Retinal pigment epithelial cell (primary cell): Measurements from ENCODE around the gene TMEM121.
"Not testable (repeated sequence)": the region's sequence is repeated elsewhere in the genome, so short reads cannot be mapped to it uniquely, and the experiment has no call there.

ENCODE experiments used
- DNase-seq: peaks from one replicate; pipeline ENCODE4 v3.0.0-alpha.2; 2010; ENCODE audit warnings: low read depth
- H3K4me3 ChIP-seq: 2 replicates; pipeline ENCODE4 v1.5.1; 2011; ENCODE audit warnings: mild to moderate bottlenecking, low read length, control low read depth, moderate library complexity
- TF ChIP-seq, protein P1 (sequence below): conservative IDR thresholded peaks from 2 replicates; pipeline ENCODE4 v1.5.1; 2011; ENCODE audit warnings: low read depth, low read length, control low read depth, inconsistent platforms

Gene TMEM121

DNA sequence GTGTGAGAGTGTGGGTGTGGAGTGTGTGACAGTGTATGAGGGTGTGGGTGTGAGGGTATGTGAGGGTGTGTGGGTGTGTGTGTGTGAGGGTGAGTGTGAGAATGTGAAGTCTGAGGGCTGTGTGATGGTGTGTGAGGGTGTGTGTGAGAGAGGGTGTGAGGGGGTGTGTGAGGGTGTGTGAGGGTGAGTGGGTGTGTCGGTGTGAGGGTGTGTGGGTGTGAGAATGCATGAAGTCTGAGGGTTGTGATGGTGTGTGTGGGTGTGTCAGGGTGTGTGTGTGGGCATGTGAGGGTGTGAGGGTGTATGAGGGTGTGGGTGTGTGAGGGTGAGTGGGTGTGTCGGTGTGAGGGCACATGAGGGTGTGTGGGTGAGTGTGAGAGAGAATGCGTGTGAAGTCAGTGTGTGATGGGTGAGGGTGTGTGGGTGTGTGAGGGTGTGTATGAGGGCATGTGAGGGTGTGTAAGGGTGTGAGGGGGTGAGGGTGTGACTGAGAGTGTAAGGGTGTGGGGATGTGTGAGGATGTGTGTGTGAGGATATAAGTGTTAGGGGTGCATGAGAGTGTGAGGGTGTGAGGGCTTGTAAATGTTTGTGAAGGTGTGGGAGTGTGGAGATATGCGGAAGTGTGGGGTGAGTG lies 36.4 kb downstream of the TMEM121 start:
- TF ChIP-seq, protein P1, sequence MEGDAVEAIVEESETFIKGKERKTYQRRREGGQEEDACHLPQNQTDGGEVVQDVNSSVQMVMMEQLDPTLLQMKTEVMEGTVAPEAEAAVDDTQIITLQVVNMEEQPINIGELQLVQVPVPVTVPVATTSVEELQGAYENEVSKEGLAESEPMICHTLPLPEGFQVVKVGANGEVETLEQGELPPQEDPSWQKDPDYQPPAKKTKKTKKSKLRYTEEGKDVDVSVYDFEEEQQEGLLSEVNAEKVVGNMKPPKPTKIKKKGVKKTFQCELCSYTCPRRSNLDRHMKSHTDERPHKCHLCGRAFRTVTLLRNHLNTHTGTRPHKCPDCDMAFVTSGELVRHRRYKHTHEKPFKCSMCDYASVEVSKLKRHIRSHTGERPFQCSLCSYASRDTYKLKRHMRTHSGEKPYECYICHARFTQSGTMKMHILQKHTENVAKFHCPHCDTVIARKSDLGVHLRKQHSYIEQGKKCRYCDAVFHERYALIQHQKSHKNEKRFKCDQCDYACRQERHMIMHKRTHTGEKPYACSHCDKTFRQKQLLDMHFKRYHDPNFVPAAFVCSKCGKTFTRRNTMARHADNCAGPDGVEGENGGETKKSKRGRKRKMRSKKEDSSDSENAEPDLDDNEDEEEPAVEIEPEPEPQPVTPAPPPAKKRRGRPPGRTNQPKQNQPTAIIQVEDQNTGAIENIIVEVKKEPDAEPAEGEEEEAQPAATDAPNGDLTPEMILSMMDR, result no peak
- H3K4me3 ChIP-seq, result no peak overlapping the region

DNA sequence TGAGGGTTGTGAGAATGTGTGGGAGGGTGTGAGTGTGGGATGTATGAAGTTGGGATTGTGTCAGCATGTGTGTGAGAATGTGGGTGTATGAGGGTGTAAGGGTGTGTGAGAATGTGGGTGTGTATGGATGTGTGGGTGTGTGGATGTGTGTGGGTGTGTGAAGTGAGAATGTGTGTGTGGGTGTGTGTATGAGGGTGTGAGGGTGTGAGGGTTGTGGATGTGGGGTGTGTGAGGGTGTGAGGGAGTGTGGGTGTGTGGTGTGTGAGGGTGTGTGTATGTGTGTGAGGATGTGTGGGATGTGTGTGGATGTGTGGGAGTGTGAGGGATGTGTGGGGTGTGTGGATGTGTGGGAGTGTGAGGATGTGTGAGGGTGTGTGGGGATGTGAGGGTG lies 37.0 kb downstream of the TMEM121 start:
- no peak for DNase-seq
- H3K4me3 ChIP-seq, result no peak overlapping the region
- TF ChIP-seq, protein P1, result no peak

More for the DNA sequence above, 36.4 kb downstream of the TMEM121 start:
- DNase-seq, result no peak

DNA sequence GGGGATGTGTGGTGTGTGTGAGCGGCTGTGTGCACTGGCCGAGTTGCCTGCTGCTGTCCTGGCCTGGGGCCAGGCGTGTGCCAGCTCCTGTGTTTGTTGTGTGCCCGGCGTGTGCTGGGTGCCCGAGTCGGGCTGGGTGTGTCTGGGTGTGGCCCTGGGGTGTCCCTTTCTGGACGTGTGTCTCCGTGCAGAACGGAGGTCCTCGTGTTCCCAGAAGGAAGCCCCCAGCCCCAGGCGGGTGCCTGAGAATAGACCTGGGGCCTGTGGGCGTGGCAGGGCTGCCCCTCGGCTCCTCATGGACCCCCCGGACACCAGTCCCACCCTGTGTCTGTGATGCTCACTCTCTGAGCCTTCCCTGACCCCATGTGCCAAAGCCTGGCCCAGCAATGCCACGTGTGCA lies 38.2 kb downstream of the TMEM121 start:
- not testable (repeated sequence) for H3K4me3 ChIP-seq, DNase-seq

DNA sequence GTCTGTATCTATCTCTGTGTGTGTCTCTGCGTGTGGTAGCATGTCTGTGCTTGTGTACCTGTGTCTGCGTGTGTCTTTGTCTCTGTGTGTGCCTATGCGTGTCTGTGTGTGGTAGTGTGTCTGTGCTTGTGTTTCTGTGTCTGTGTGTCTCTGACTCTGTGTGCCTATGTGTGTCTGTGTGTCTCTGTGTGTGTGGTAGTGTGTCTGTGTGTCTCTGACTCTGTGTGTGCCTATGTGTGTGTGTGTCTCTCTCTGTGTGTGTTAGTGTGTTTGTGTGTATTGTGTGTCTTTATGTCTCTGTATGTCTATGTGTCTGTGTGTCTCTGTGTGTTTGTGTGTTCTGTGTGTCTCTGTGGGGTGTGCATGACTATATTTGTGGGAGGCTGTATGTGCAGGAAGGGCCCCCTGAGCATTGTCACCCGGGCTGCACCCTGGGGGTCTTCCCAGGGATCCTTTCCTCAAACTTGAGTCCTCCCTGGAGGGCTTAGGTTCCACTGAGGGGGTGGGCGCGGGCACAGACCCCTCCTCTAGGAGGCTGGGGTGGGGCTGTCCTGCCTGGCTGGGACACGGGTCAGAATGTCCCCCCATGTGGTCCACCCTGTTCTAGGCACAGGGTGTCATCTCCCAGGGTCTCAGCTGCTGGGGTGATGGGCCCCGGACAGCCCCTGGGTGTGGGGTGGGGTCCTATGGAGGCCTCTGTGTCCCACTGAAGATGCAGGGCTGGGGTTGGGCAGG lies 39.0 kb downstream of the TMEM121 start:
- not testable (repeated sequence) for DNase-seq, H3K4me3 ChIP-seq

DNA sequence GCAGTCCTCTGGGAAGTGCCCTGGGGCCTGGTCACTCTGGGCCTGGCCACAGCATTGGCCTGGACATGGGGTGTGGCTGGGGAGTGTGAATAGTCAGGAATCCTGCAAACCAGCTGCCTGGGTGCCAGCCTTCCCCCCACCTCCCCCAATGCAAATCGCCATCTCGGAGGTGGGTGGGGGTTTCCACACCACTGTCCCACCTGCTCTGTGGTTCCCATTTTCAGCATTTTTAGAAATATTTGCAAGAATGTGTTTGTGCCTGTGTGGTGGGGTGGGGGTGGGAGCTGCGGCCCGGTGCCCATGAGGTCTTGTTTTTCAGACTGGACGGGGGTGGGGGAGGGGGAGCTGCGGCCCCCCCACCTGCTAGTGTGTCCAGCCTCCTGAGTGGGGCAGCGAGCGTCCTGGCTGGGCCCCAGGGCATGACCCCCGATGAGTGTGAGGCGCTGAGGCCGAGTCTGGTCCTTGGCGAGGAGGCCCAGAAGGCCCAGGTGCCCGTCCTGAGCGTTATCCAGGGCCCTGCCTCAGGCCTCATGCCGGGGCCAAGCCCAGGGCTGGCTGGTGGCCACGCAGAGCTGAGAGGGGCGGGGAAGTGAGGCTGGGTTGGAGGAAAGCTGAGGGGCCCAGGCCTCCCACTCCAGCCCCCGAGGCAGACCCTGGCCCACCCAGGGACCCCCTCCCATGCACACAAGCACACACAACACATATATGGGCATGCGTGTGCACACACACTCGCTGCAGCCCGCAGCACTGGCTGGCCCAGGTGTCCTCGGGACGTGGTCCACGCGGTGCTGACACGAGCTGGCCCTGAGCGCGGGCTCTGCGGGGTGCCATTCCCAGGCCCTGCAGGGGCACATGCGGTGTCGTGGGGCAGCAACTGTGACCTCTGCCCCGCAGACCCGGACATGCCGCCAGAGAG lies 40.1 kb downstream of the TMEM121 start:
- not testable (repeated sequence) for DNase-seq, H3K4me3 ChIP-seq

DNA sequence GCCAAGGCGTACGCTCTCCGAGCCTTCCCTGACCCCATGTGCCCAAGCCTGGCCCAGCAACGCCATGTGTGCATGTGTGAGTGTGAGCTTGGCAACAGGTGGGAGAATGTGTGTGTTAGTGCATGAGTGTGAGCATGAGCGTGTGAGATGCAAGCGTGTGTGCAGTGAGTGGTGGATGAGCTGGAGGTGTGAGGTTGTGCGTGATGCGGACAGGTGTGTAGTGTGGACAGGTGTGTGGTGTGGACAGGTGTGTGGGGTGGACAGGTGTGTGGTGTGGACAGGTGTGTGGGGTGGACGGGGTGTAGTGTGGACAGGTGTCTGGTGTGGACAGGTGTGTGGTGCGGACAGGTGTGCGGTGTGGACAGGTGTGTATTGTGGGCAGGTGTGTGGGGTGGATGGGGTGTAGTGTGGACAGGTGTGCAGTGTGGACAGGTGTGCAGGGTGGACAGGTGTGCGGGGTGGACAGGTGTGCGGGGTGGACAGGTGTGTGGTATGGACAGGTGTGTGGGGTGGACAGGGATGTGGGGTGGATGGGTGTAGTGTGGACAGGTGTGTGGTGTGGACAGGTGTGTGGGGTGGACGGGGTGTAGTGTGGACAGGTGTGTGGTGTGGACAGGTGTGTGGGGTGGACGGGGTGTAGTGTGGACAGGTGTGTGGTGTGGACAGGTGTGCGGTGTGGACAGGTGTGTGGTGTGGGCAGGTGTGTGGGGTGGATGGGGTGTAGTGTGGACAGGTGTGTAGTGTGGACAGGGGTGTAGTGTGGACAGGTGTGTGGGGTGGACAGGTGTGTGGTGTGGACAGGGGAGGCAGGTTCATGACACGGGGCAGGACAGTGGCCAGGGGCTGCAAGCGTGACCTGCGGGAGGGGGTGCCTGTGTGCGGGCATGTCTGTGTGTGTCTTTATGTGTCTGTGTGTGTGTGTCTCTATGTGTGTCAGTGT lies 41.1 kb downstream of the TMEM121 start:
- DNase-seq, H3K4me3 ChIP-seq: not testable (repeated sequence)

DNA sequence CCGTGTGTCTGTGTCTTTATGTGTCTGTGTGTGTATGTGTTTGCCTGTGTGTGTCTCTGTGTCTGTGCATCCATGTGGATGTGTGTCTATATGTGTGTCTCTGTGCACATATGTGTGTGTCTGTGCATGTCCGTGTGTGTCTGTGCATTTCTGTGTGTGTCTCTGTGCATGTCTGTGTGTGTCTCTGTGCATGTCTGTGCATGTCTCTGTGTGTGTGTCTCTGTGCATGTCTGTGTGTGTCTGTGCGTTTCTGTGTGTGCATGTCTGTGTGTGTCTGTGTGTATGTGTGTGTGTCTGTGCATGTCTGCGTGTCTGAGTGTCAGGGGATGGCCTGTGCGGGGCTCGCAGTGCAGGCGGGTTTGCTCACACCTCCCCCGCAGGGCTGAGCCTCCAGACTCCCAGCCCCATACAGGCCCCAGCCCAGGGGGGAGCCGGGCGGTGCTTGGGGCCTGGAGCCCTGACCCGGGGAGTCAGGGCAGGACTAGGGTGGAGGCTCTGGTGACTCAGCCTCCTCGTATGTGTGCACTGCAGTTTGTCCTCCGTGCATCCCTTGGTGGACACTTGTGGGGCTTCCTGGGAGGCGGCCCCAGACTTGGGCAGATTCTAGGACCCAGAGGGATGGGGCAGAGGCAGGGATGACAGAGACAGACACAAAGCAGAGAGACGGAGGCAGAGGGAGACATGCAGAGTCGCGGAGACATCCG lies 41.9 kb downstream of the TMEM121 start:
- not testable (repeated sequence) for H3K4me3 ChIP-seq, DNase-seq

DNA sequence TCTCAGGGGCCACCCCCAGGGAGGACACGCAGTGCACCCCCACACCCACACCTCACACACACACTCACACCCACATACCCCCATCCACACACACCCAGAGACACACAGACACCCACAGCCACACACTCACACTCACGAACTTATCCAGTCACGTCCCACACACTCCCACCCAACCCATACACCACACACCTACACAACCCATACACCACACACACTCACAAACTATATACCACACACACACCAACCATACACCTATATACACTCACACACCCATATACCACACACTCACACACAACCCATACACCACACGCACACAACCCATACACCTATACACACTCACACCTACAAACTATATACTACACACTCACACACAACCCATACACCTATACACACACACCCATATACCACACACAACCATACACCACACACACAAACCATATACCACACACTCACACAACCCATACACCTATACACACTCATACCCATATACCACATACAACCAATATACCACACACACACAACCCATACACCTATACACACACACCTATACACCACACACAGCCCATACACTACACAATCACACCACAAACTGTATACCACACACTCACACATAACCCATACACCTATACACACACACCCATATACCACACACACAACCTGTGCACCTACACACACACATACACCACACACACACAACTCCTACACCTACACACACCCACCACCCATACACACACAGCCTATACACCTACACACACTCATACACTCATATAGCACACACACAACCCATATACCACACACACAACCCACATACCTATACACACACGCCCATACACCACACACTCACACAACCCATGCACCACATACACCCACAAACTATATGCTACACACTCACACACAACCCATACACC lies 42.7 kb downstream of the TMEM121 start:
- DNase-seq, result no peak
- TF ChIP-seq, protein P1, result no peak
- no peak overlapping the region for H3K4me3 ChIP-seq
